SK-N-SH treated with all-trans-retinoic acid at 6 μM for 48 hours (cell line): ENCODE measurements around the gene ESRRA.

Source experiments
- ATAC-seq: fragments of 200-7000 bp; cut with Tn5 transposase; 3 replicates; pipeline ENCODE4 v1.9.1; 2020; ENCODE audit warnings: mild to moderate bottlenecking, moderate library complexity
- ARNTL ChIP-seq: fragments of 450-650 bp; formaldehyde crosslinking; IDR thresholded peaks from 2 replicates; pipeline ENCODE4 v1.5.0; 2020; ENCODE audit warnings: low read depth, mild to moderate bottlenecking, moderate library complexity, borderline replicate concordance
- BACH2 ChIP-seq: fragments of 250-450 bp; sonication (Bioruptor Pico); IDR thresholded peaks from 2 replicates; pipeline ENCODE4 v1.9.0; 2021; ENCODE audit warnings: mild to moderate bottlenecking, borderline replicate concordance
- CREB5 ChIP-seq: fragments of 250-450 bp; sonication (Bioruptor Pico); IDR thresholded peaks from 2 replicates; pipeline ENCODE4 v1.5.1; 2020; ENCODE audit warnings: low read depth, mild to moderate bottlenecking, moderate library complexity
- CSDC2 ChIP-seq: fragments of 250-450 bp; sonication (Bioruptor Pico); IDR thresholded peaks from 2 replicates; pipeline ENCODE4 v1.5.0; 2020; ENCODE audit warnings: mild to moderate bottlenecking, moderate library complexity
- CSRNP3 ChIP-seq: fragments of 250-450 bp; sonication (Bioruptor Pico); IDR thresholded peaks from 2 replicates; pipeline ENCODE4 v1.5.1; 2021; ENCODE audit warnings: mild to moderate bottlenecking, moderate library complexity
- ESRRG ChIP-seq: fragments of 250-450 bp; sonication (Bioruptor Pico); IDR thresholded peaks from 2 replicates; pipeline ENCODE4 v1.6.1; 2021; ENCODE audit warnings: mild to moderate bottlenecking
- GLIS3 ChIP-seq: fragments of 250-450 bp; sonication (Bioruptor Pico); IDR thresholded peaks from 2 replicates; pipeline ENCODE4 v1.5.0; 2020; ENCODE audit warnings: mild to moderate bottlenecking, moderate library complexity
- OSR1 ChIP-seq: fragments of 250-450 bp; sonication (Bioruptor Pico); IDR thresholded peaks from 2 replicates; pipeline ENCODE4 v1.8.0; 2022; ENCODE audit warnings: moderate library complexity, mild to moderate bottlenecking, inconsistent platforms
- PATZ1 ChIP-seq: fragments of 250-450 bp; sonication (Bioruptor Pico); IDR thresholded peaks from 2 replicates; pipeline ENCODE4 v1.8.0; 2020; ENCODE audit warnings: mild to moderate bottlenecking, moderate library complexity, borderline replicate concordance
- POU6F1 ChIP-seq: fragments of 250-450 bp; sonication (Bioruptor Pico); IDR thresholded peaks from 2 replicates; pipeline ENCODE4 v1.8.0; 2021; ENCODE audit warnings: low read depth, mild to moderate bottlenecking, moderate library complexity, borderline replicate concordance
- PPARA ChIP-seq: fragments of 250-450 bp; sonication (Bioruptor Pico); IDR thresholded peaks from 2 replicates; pipeline ENCODE4 v1.5.0; 2020; ENCODE audit warnings: mild to moderate bottlenecking, borderline replicate concordance
- SNAI2 ChIP-seq: fragments of 250-450 bp; sonication (Bioruptor Pico); IDR thresholded peaks from 2 replicates; pipeline ENCODE4 v1.5.0; 2020; ENCODE audit warnings: mild to moderate bottlenecking, moderate library complexity
- TCF4 ChIP-seq: fragments of 250-450 bp; sonication (Bioruptor Pico); IDR thresholded peaks from 2 replicates; pipeline ENCODE4 v1.8.0; 2021; ENCODE audit warnings: mild to moderate bottlenecking, moderate library complexity, borderline replicate concordance
- TOX ChIP-seq: fragments of 250-450 bp; sonication (Bioruptor Pico); IDR thresholded peaks from 2 replicates; pipeline ENCODE4 v1.8.0; 2021; ENCODE audit warnings: mild to moderate bottlenecking, moderate library complexity, borderline replicate concordance
- TSHZ2 ChIP-seq: fragments of 250-450 bp; sonication (Bioruptor Pico); IDR thresholded peaks from 2 replicates; pipeline ENCODE4 v1.5.0; 2020; ENCODE audit warnings: mild to moderate bottlenecking, moderate library complexity
- ZC3H10 ChIP-seq: fragments of 250-450 bp; sonication (Bioruptor Pico); IDR thresholded peaks from 2 replicates; pipeline ENCODE4 v1.5.1; 2021; ENCODE audit warnings: mild to moderate bottlenecking, moderate library complexity
- ZFP3 ChIP-seq: fragments of 250-450 bp; sonication (Bioruptor Pico); IDR thresholded peaks from 2 replicates; pipeline ENCODE4 v1.5.0; 2020; ENCODE audit warnings: mild to moderate bottlenecking, moderate library complexity
- ZFP30 ChIP-seq: fragments of 450-650 bp; formaldehyde crosslinking; IDR thresholded peaks from 2 replicates; pipeline ENCODE4 v1.5.0; 2022; ENCODE audit warnings: mild to moderate bottlenecking, moderate library complexity
- ZNF565 ChIP-seq: fragments of 450-650 bp; formaldehyde crosslinking; conservative IDR thresholded peaks from 2 replicates; pipeline ENCODE4 v1.5.0; 2020; ENCODE audit warnings: low read depth, mild to moderate bottlenecking, moderate library complexity
- ZNF70 ChIP-seq: fragments of 450-650 bp; formaldehyde crosslinking; IDR thresholded peaks from 2 replicates; pipeline ENCODE4 v1.5.0; 2020; ENCODE audit warnings: mild to moderate bottlenecking, moderate library complexity
- ZNF8 ChIP-seq: fragments of 450-650 bp; formaldehyde crosslinking; IDR thresholded peaks from 2 replicates; pipeline ENCODE4 v1.5.0; 2020; ENCODE audit warnings: mild to moderate bottlenecking, moderate library complexity

Gene ESRRA

GRCh38 chr11:64352099-64352994 is 47.0 kb downstream of the ESRRA start:
- TF ChIP-seq ZNF565: no peak
- no peak for TF ChIP-seq BACH2 (CRISPR knock-in tag)
- TF ChIP-seq CSDC2 (CRISPR knock-in tag): no peak
- TF ChIP-seq ZNF70: no peak
- TF ChIP-seq CSRNP3: no peak
- no peak for TF ChIP-seq TOX (CRISPR knock-in tag)
- no peak for TF ChIP-seq PPARA (CRISPR knock-in tag)
- TF ChIP-seq ZNF8 (CRISPR knock-in tag): no peak
- no peak for TF ChIP-seq ARNTL (CRISPR knock-in tag)
- TF ChIP-seq ZC3H10: no peak
- TF ChIP-seq ZFP30 (CRISPR knock-in tag): no peak
- TF ChIP-seq TCF4: no peak
- TF ChIP-seq CREB5: no peak
- no peak for TF ChIP-seq POU6F1 (CRISPR knock-in tag)
- no peak for TF ChIP-seq GLIS3 (CRISPR knock-in tag)
- no peak for TF ChIP-seq TSHZ2
- no peak for TF ChIP-seq PATZ1 (CRISPR knock-in tag)
- no peak for TF ChIP-seq SNAI2 (CRISPR knock-in tag)
- no peak for TF ChIP-seq ZFP3 (CRISPR knock-in tag)
- TF ChIP-seq OSR1: no peak
- ATAC-seq: no peak

GRCh38 chr11:64352995-64353714 is 47.8 kb downstream of the ESRRA start:
- ATAC-seq: no peak
- TF ChIP-seq ZFP30 (CRISPR knock-in tag) (no peak), ZFP3 (CRISPR knock-in tag) (no peak), OSR1 (no peak), CSDC2 (CRISPR knock-in tag) (no peak), GLIS3 (CRISPR knock-in tag) (no peak), ZC3H10 (no peak), CSRNP3 (no peak), SNAI2 (CRISPR knock-in tag) (no peak), POU6F1 (CRISPR knock-in tag) (no peak), ESRRG (no peak), ZNF565 (no peak), PATZ1 (CRISPR knock-in tag) (no peak), TCF4 (no peak), ZNF70 (no peak), ZNF8 (CRISPR knock-in tag) (no peak)
